ENCODE data around the gene TPSG1. TPM values are rescaled to one million over a fixed set of nuclear protein-coding genes. Genes with fewer than 3 reads are reported as not detected.

TPSG1 gene
- total RNA-seq, 1 donor from 2014 or later: not detected

- no peak overlapping the region for H3K27ac ChIP-seq (ENCODE audit: low read depth, low read length)
- Mint-ChIP-seq H3K4me1 (ENCODE audit: low read depth, unreplicated experiment) (no peaks in the 10 kb centered on the region), H3K9me3 (ENCODE audit: unreplicated experiment) (peaks cover 5% of the 10 kb centered on the region), H3K36me3 (ENCODE audit: low read depth, unreplicated experiment) (no peaks in the 10 kb centered on the region), H3K27ac (ENCODE audit: unreplicated experiment) (no peak overlapping the region), H3K27me3 (ENCODE audit: low read depth, unreplicated experiment) (peaks cover 32% of the 10 kb centered on the region), H3K4me3 (ENCODE audit: unreplicated experiment) (no peak overlapping the region)
- no peak overlapping the region for H3K4me2 ChIP-seq (ENCODE audit: low read length)
- no peak for TF ChIP-seq EZH2 (IDR thresholded peaks at IDR 0.05; ENCODE audit: insufficient read depth, low read length)
- TF ChIP-seq CTCF (IDR thresholded peaks at IDR 0.05; ENCODE audit: insufficient read depth, low read depth, low read length): no peak
- no peak overlapping the region for H3K9ac ChIP-seq (ENCODE audit: low read length)
- no peaks in the 10 kb centered on the region for H3K9me3 ChIP-seq (ENCODE audit: insufficient read depth, low read depth, low read length)
- no peaks in the 10 kb centered on the region for H4K20me1 ChIP-seq (ENCODE audit: insufficient read depth, low read length)
- no peaks in the 10 kb centered on the region for H3K79me2 ChIP-seq (ENCODE audit: insufficient read depth, low read length)
- no peak overlapping the region for H2AFZ ChIP-seq (ENCODE audit: low read depth, low read length)
- peaks cover 28% of the 10 kb centered on the region for H3K27me3 ChIP-seq (ENCODE audit: insufficient read depth, low read length)
- no peak overlapping the region for H3K4me3 ChIP-seq (ENCODE audit: insufficient read depth, low read depth, low read length)
- DNase-seq (ENCODE audit: low read depth): no peak
- FAIRE-seq: no peak
- H3K36me3 ChIP-seq (ENCODE audit: insufficient read depth, low read length): no peaks in the 10 kb centered on the region
- no peaks in the 10 kb centered on the region for H3K4me1 ChIP-seq (ENCODE audit: insufficient read depth, low read length)
These were observed 38.7 kb upstream of the TPSG1 start for GRCh38 chr16:1263591-1264344.

- DNase-seq (ENCODE audit: low read depth): no peak
- Histone ChIP-seq H3K27me3 (ENCODE audit: insufficient read depth, low read length) (peaks cover 28% of the 10 kb centered on the region), H3K4me1 (ENCODE audit: insufficient read depth, low read length) (no peaks in the 10 kb centered on the region), H3K4me3 (ENCODE audit: insufficient read depth, low read depth, low read length) (no peak overlapping the region), H3K9me3 (ENCODE audit: insufficient read depth, low read depth, low read length) (no peaks in the 10 kb centered on the region), H3K4me2 (ENCODE audit: low read length) (no peak overlapping the region), H3K36me3 (ENCODE audit: insufficient read depth, low read length) (no peaks in the 10 kb centered on the region), H2AFZ (ENCODE audit: low read depth, low read length) (no peak overlapping the region), H3K9ac (ENCODE audit: low read length) (no peak overlapping the region), H3K27ac (ENCODE audit: low read depth, low read length) (no peak overlapping the region), H4K20me1 (ENCODE audit: insufficient read depth, low read length) (no peaks in the 10 kb centered on the region), H3K79me2 (ENCODE audit: insufficient read depth, low read length) (no peaks in the 10 kb centered on the region)
- no peak for FAIRE-seq
- H3K9me3 Mint-ChIP-seq (ENCODE audit: unreplicated experiment): peaks cover 5% of the 10 kb centered on the region
- no peaks in the 10 kb centered on the region for H3K4me1 Mint-ChIP-seq (ENCODE audit: low read depth, unreplicated experiment)
- peaks cover 32% of the 10 kb centered on the region for H3K27me3 Mint-ChIP-seq (ENCODE audit: low read depth, unreplicated experiment)
- no peak overlapping the region for H3K27ac Mint-ChIP-seq (ENCODE audit: unreplicated experiment)
- TF ChIP-seq CTCF (IDR thresholded peaks at IDR 0.05; ENCODE audit: insufficient read depth, low read depth, low read length): no peak
- no peak for TF ChIP-seq EZH2 (IDR thresholded peaks at IDR 0.05; ENCODE audit: insufficient read depth, low read length)
- H3K4me3 Mint-ChIP-seq (ENCODE audit: unreplicated experiment): no peak overlapping the region
- H3K36me3 Mint-ChIP-seq (ENCODE audit: low read depth, unreplicated experiment): no peaks in the 10 kb centered on the region
These were observed 37.8 kb upstream of the TPSG1 start for GRCh38 chr16:1262846-1263221.

- FAIRE-seq (no peak), DNase-seq (ENCODE audit: low read depth) (no peak)
- no peak overlapping the region for H3K27ac ChIP-seq (ENCODE audit: low read depth, low read length)
- Mint-ChIP-seq H3K27ac (ENCODE audit: unreplicated experiment) (no peak overlapping the region), H3K27me3 (ENCODE audit: low read depth, unreplicated experiment) (peaks cover 33% of the 10 kb centered on the region), H3K9me3 (ENCODE audit: unreplicated experiment) (peaks cover 5% of the 10 kb centered on the region), H3K36me3 (ENCODE audit: low read depth, unreplicated experiment) (no peaks in the 10 kb centered on the region), H3K4me3 (ENCODE audit: unreplicated experiment) (no peak overlapping the region), H3K4me1 (ENCODE audit: low read depth, unreplicated experiment) (no peaks in the 10 kb centered on the region)
- no peaks in the 10 kb centered on the region for H3K9me3 ChIP-seq (ENCODE audit: insufficient read depth, low read depth, low read length)
- no peaks in the 10 kb centered on the region for H4K20me1 ChIP-seq (ENCODE audit: insufficient read depth, low read length)
- TF ChIP-seq EZH2 (IDR thresholded peaks at IDR 0.05; ENCODE audit: insufficient read depth, low read length): peak; percentile 4
- no peak for TF ChIP-seq CTCF (IDR thresholded peaks at IDR 0.05; ENCODE audit: insufficient read depth, low read depth, low read length)
- H3K79me2 ChIP-seq (ENCODE audit: insufficient read depth, low read length): no peaks in the 10 kb centered on the region
- H3K4me3 ChIP-seq (ENCODE audit: insufficient read depth, low read depth, low read length): no peak overlapping the region
- no peaks in the 10 kb centered on the region for H3K36me3 ChIP-seq (ENCODE audit: insufficient read depth, low read length)
- H3K4me1 ChIP-seq (ENCODE audit: insufficient read depth, low read length): no peaks in the 10 kb centered on the region
- H3K4me2 ChIP-seq (ENCODE audit: low read length): no peak overlapping the region
- H2AFZ ChIP-seq (ENCODE audit: low read depth, low read length): no peak overlapping the region
- no peak overlapping the region for H3K9ac ChIP-seq (ENCODE audit: low read length)
- H3K27me3 ChIP-seq (ENCODE audit: insufficient read depth, low read length): peaks cover 28% of the 10 kb centered on the region
These were observed 37.3 kb upstream of the TPSG1 start for GRCh38 chr16:1262210-1262845.

Measured in astrocyte (in vitro differentiated cells and primary cell).